HepG2 (cell line): Measurements from ENCODE around the gene SMLR1. TPM values are rescaled to one million over a fixed set of nuclear protein-coding genes. Genes with fewer than 3 reads are reported as not detected.

Experiments
- ATAC-seq: fragments of 200-7000 bp; cut with Tn5 transposase; 3 replicates; pipeline ENCODE4 v1.9.1; 2020; ENCODE audit warnings: mild to moderate bottlenecking, moderate library complexity
- BruUV-seq: library from RNA; stranded (reverse); fragments of 400-500 nt; replicated peaks from 2 replicates; lab custom pipeline; 2021; lab: Mats Ljungman, UMichigan
- CTCF ChIA-PET: fragments of 300-600 bp; formaldehyde crosslinking; extraction: SDS; loops from one replicate; lab custom pipeline; 2021; ENCODE audit warnings: low total read pairs, inconsistent platforms, low intra/inter-chr PET ratio; lab: Yijun Ruan, JAX
- POLR2A ChIA-PET: fragments of 350-600 bp; sonication (Branson Sonifier 250); formaldehyde crosslinking; loops from one replicate; lab custom pipeline; 2020; ENCODE audit warnings: antibody characterized with exemption, inconsistent platforms; lab: Yijun Ruan, JAX
- DNase-seq: peaks from one replicate; pipeline ENCODE4 v3.0.0-alpha.2; 2015; ENCODE audit warnings: low spot score
- FAIRE-seq: peaks from 3 replicates; lab custom pipeline; 2011; peaks lifted over from hg19 to GRCh38; lab: Jason Lieb, UNC
- H2AFZ ChIP-seq: one replicate; pipeline ENCODE4 v1.6.1; 2011; ENCODE audit warnings: low read length, inconsistent platforms
- H3K27ac ChIP-seq: fragments of 300-600 bp; 3 replicates; pipeline ENCODE4 v1.8.0; 2011; ENCODE audit warnings: mixed run types, mild to moderate bottlenecking, mixed read lengths, low read length, inconsistent platforms; ENCODE audit not compliant: insufficient read depth; ENCODE audit errors: extremely low read length
- H3K27me3 ChIP-seq, 2 experiments: fragments of 200-600 bp in 1 of 2; 2 replicates in 1 of 2; 3 replicates in 1 of 2; pipeline versions ENCODE4 v1.6.0 to v1.8.0; 2011; ENCODE audit warnings: low read length in 2 of 2, mild to moderate bottlenecking in 2 of 2, moderate library complexity in 2 of 2, inconsistent platforms in 1 of 2; ENCODE audit not compliant: insufficient read depth in 2 of 2, control insufficient read depth in 1 of 2
- H3K36me3 ChIP-seq, 2 experiments: fragments of 200-600 bp in 1 of 2; replicated peaks in 1 of 2; 2 replicates in 1 of 2; 3 replicates in 1 of 2; pipeline versions ENCODE4 v1.5.1 to v1.8.0; 2011; ENCODE audit warnings: low read length in 2 of 2, inconsistent platforms in 1 of 2; ENCODE audit not compliant: insufficient read depth in 2 of 2, control insufficient read depth in 1 of 2
- H3K4me1 ChIP-seq: 2 replicates; pipeline ENCODE4 v1.5.1; 2012; ENCODE audit warnings: low read length, inconsistent platforms; ENCODE audit not compliant: insufficient read depth
- H3K4me2 ChIP-seq: 2 replicates; pipeline ENCODE4 v1.6.0; 2011; ENCODE audit warnings: low read depth, low read length, inconsistent platforms
- H3K4me3 ChIP-seq, 3 experiments: fragments of 200-600 bp in 1 of 3; sonication (generic), shearing (Covaris generic) in 1 of 3; replicated peaks in 1 of 3; 2 replicates each; pipeline ENCODE4 v1.5.1; 2011 to 2016; ENCODE audit warnings: low read length in 3 of 3, inconsistent platforms in 2 of 3, low read depth in 2 of 3, mild to moderate bottlenecking in 2 of 3, control low read depth in 1 of 3, mixed read lengths in 1 of 3; ENCODE audit not compliant: insufficient read depth in 1 of 3
- H3K79me2 ChIP-seq: one replicate; pipeline ENCODE4 v1.6.1; 2011; ENCODE audit warnings: low read length, inconsistent platforms; ENCODE audit not compliant: insufficient read depth
- H3K9ac ChIP-seq: 2 replicates; pipeline ENCODE4 v1.6.0; 2011; ENCODE audit warnings: mild to moderate bottlenecking, low read depth, low read length, inconsistent platforms; ENCODE audit not compliant: insufficient read depth
- H3K9me3 ChIP-seq: 2 replicates; pipeline ENCODE4 v1.5.1; 2012; ENCODE audit warnings: mild to moderate bottlenecking, low read length
- H4K20me1 ChIP-seq: 2 replicates; pipeline ENCODE4 v1.6.0; 2011; ENCODE audit warnings: inconsistent platforms, mild to moderate bottlenecking, low read length, moderate library complexity; ENCODE audit not compliant: insufficient read depth
- ATRX ChIP-seq: sonication (generic); formaldehyde crosslinking; IDR thresholded peaks from 2 replicates; pipeline ENCODE4 v1.4.0; 2020; ENCODE audit warnings: missing genetic modification reagents, borderline replicate concordance
- HNF4G ChIP-seq, 2 experiments: sonication (generic) in 1 of 2; formaldehyde crosslinking in 1 of 2; IDR thresholded peaks; 2 replicates each; pipeline versions ENCODE4 v1.4.0 to v1.6.1; 2011 to 2020; ENCODE audit warnings: borderline replicate concordance in 2 of 2, low read depth in 2 of 2, mild to moderate bottlenecking in 2 of 2, low read length in 1 of 2, missing genetic modification reagents in 1 of 2, moderate library complexity in 1 of 2
- LRRFIP1 ChIP-seq: sonication (generic); formaldehyde crosslinking; conservative IDR thresholded peaks from 2 replicates; pipeline ENCODE4 v1.4.0; 2020; ENCODE audit warnings: missing genetic modification reagents
- REL ChIP-seq: sonication (generic); formaldehyde crosslinking; conservative IDR thresholded peaks from 2 replicates; pipeline ENCODE4 v1.8.0; 2022; ENCODE audit warnings: mild to moderate bottlenecking, missing genetic modification reagents, moderate library complexity
- SMAD1 ChIP-seq: sonication (generic); formaldehyde crosslinking; IDR thresholded peaks from 2 replicates; pipeline ENCODE4 v1.4.0; 2020; ENCODE audit warnings: missing genetic modification reagents, low read depth, mild to moderate bottlenecking, borderline replicate concordance
- TEF ChIP-seq: sonication (generic); formaldehyde crosslinking; IDR thresholded peaks from 2 replicates; pipeline ENCODE4 v1.5.0; 2020; ENCODE audit warnings: missing genetic modification reagents
- ZFP82 ChIP-seq: sonication (generic); formaldehyde crosslinking; IDR thresholded peaks from 2 replicates; pipeline ENCODE4 v1.5.1; 2020; ENCODE audit warnings: mild to moderate bottlenecking, missing genetic modification reagents, borderline replicate concordance
- ZFY ChIP-seq: sonication (generic); formaldehyde crosslinking; IDR thresholded peaks from 2 replicates; pipeline ENCODE4 v1.4.0; 2020; ENCODE audit warnings: missing genetic modification reagents
- ZNF230 ChIP-seq: sonication (generic); formaldehyde crosslinking; IDR thresholded peaks from 2 replicates; pipeline ENCODE4 v1.4.0; 2020; ENCODE audit warnings: mild to moderate bottlenecking, missing genetic modification reagents
- ZNF343 ChIP-seq: sonication (generic); formaldehyde crosslinking; IDR thresholded peaks from 2 replicates; pipeline ENCODE4 v1.4.0; 2020; ENCODE audit warnings: mild to moderate bottlenecking, missing genetic modification reagents
- ZNF644 ChIP-seq: IDR thresholded peaks from 2 replicates; pipeline ENCODE4 v1.6.1; 2016; ENCODE audit warnings: low read depth
- ZNF747 ChIP-seq: sonication (generic); formaldehyde crosslinking; IDR thresholded peaks from 2 replicates; pipeline ENCODE4 v1.8.1; 2023; ENCODE audit warnings: missing genetic modification reagents, mild to moderate bottlenecking, borderline replicate concordance
- ZNF784 ChIP-seq: sonication (generic); formaldehyde crosslinking; IDR thresholded peaks from 2 replicates; pipeline ENCODE4 v1.5.1; 2020; ENCODE audit warnings: missing genetic modification reagents, mild to moderate bottlenecking, borderline replicate concordance
- WGBS: methylation state at CpG from one replicate; pipeline ENCODE4 v1.1.6; 2017; ENCODE audit warnings: low lambda C conversion rate; 5-methylcytosine and 5-hydroxymethylcytosine counted together
- in situ Hi-C: cut with HindIII; loops from 2 replicates; pipeline ENCODE4 v1.10.0; 2017; ENCODE audit warnings: low pct_unique_long_range_greater_than_20kb; ENCODE audit not compliant: extremely low pct_ligation_motif_present
- intact Hi-C: fragments of 100-400 bp; cut with micrococcal nuclease; formaldehyde crosslinking; loops from one replicate; pipeline ENCODE4 v1.10.0; 2022; ENCODE audit not compliant: unreplicated experiment
- polyA plus RNA-seq, 8 experiments: library from polyadenylated mRNA; depleted of rRNA in 3 of 8; stranded (reverse) in 7 of 8; unstranded in 1 of 8; fragments of >200 nt; fragmentation: Illumina TruSeq in 4 of 8; extraction: Trizol in 4 of 8; gene quantifications; 2 replicates each; pipeline versions ENCODE4 v1.2.1 to v1.2.3, GENCODE V29; 2011 to 2016; ENCODE audit warnings: low read depth in 4 of 8, missing spikeins in 1 of 8, mixed read lengths in 1 of 8; ENCODE audit not compliant: insufficient read depth in 1 of 8
- total RNA-seq, 5 experiments: library from RNA; depleted of rRNA; stranded (reverse); fragments of >200 nt; fragmentation: Illumina TruSeq; extraction: Trizol; gene quantifications; 2 replicates each; pipeline ENCODE4 v1.2.3, GENCODE V29; 2016; ENCODE audit warnings: low read depth in 1 of 5
- TF ChIP-seq, protein P1 (sequence below): sonication (generic); formaldehyde crosslinking; IDR thresholded peaks from 2 replicates; pipeline ENCODE4 v1.8.0; 2022; ENCODE audit warnings: mild to moderate bottlenecking, missing genetic modification reagents, moderate library complexity

SMLR1 gene
- total and polyA plus RNA-seq, 2 of the 13 experiments (the other 11 are each of a cell fraction or from before 2014, with no cell fraction given), result 41.8 to 104 TPM

DNA sequence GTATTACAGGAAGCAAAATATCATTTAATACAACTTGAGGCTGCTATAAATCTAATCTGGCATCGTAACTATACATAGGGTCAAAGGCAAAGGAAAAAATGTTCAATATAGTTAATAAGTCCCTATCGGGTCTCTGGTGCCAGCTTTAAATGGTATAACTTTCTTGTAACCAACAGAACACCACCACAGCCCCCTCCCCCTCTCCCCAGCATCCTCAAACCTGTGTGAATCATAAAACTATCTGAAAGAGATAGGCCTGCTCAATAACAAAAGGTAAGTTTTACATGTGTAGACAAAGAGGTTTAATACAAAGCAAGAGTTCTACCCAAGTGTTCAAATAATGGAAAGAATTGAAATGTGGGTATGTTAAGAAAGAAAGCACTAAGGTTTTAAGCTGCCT is 12.2 kb downstream of the SMLR1 start:
- Histone ChIP-seq H3K79me2 (no peaks in the 10 kb centered on the region), H3K4me1 (peaks cover 33% of the 10 kb centered on the region), H3K9ac (no peak overlapping the region), H4K20me1 (no peaks in the 10 kb centered on the region), H3K36me3 (peaks cover 29 to 53% of the 10 kb centered on the region in 2 experiments), H3K27ac (no peak overlapping the region), H3K9me3 (no peaks in the 10 kb centered on the region), H3K27me3 (no peaks in the 10 kb centered on the region), H2AFZ (no peak overlapping the region), H3K4me3 (no peak overlapping the region), H3K4me2 (no peak overlapping the region)
- DNase-seq, result no peak
- no TSS peak for BruUV-seq
- ChIA-PET POLR2A (no interaction called here), CTCF (no interaction called here)
- intact Hi-C loops, result no loop called here
- ATAC-seq, result no peak
- WGBS, result 96% methylated on average over 2 of the region's 2 CpGs
- in situ Hi-C loops, result no loop called here
- FAIRE-seq, result no peak
- TF ChIP-seq SMAD1 (CRISPR knock-in tag), result no peak
- no peak for TF ChIP-seq ZFP82 (CRISPR knock-in tag)
- no peak for TF ChIP-seq LRRFIP1
- TF ChIP-seq HNF4G (IDR thresholded peaks at IDR 0.05; ENCODE audit: borderline replicate concordance, low read depth, low read length), result no peak
- TF ChIP-seq HNF4G (CRISPR knock-in tag; IDR thresholded peaks at IDR 0.05; ENCODE audit: borderline replicate concordance, low read depth), result no peak
- TF ChIP-seq, protein P1, sequence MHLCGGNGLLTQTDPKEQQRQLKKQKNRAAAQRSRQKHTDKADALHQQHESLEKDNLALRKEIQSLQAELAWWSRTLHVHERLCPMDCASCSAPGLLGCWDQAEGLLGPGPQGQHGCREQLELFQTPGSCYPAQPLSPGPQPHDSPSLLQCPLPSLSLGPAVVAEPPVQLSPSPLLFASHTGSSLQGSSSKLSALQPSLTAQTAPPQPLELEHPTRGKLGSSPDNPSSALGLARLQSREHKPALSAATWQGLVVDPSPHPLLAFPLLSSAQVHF, result no peak
- TF ChIP-seq ZNF747 (CRISPR knock-in tag), result no peak
- TF ChIP-seq ZNF343, result no peak
- TF ChIP-seq ZNF784, result no peak
- TF ChIP-seq TEF, result no peak
- no peak for TF ChIP-seq ZNF644 (CRISPR knock-in tag)
- TF ChIP-seq ZNF230 (CRISPR knock-in tag), result no peak
- no peak for TF ChIP-seq REL (CRISPR knock-in tag)
- no peak for TF ChIP-seq ATRX
- TF ChIP-seq ZFY, result no peak
